Measurements from ENCODE around the gene KHDRBS1. TPM values are rescaled to one million over a fixed set of nuclear protein-coding genes. Genes with fewer than 3 reads are reported as not detected.
A peak's percentile ranks its signal among the peaks of the same experiment; 100 is the strongest.
"Not testable (repeated sequence)": the region's sequence is repeated elsewhere in the genome, so short reads cannot be mapped to it uniquely, and the experiment has no call there.

KHDRBS1 gene
- total RNA-seq: 54.2 and 58.7 TPM in 2 replicates

DNA sequence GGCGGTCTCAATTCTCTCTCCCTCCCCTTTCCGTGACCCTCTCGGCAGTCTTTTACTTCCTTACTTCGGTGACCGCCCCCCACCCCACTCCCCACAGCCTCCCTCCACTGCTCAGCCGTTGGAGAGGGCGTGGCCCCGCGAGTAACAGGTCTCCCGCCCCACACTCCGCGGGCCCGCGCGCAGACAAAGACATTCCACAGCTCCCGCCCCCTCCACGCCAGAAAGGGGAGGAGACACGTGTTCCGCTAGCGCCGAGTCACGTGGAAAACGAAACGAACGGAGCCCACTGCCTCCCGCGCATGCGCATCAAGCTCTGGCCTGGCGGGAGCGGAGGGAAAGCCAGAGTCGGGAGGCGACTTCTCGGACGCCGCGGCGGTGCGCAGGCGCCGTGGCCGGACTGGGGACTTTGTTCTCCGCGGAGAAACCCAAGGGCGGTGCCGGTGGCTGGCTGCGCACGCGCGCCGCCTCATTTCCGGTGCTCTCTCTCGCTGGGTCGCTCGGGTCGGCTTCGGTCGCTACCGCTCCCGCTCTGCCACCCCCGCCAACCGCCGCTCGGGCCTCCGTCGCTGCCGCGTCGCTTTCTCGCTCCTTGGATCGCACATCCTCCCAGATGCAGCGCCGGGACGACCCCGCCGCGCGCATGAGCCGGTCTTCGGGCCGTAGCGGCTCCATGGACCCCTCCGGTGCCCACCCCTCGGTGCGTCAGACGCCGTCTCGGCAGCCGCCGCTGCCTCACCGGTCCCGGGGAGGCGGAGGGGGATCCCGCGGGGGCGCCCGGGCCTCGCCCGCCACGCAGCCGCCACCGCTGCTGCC lies at the start of gene KHDRBS1:
Gene KHDRBS1 (plus strand): TSS at position 483 of the 813 bp plus-strand sequence. CDS start 128 bp downstream, at position 611.
- peak; percentile 98 to 99 for DNase-seq (ENCODE audit: low read depth in 2 of 2)

DNA sequence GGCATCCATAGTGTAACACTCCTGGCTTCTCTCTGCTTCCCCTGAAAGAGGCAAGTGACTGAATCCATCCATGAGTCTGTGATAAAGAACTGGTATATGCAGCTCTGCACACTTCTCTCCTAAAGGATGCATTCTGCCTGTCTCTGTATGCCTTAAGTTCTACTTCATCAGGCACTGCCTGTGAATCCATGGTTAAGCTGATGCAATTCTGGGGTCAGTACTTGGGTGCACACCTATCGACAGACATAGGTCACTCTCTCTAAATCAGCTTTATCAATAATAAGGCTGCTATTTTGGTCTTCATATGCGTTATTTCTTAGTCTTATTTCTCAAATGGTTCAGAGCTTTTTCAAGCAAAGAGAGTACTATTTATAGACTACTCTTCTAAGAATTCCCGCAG lies 42.8 kb upstream of the KHDRBS1 start:
- DNase-seq (ENCODE audit: low read depth in 2 of 2): no peak

- DNase-seq (ENCODE audit: low read depth in 2 of 2): no peak
These were observed 37.3 kb upstream of the KHDRBS1 start for GRCh38 chr1:31976401-31976800.

GRCh38 chr1:31977385-31978131 lies 36.1 kb upstream of the KHDRBS1 start:
- DNase-seq (ENCODE audit: low read depth in 2 of 2): peak in 1 of 2 donors; percentile 34

- no peak for DNase-seq (ENCODE audit: low read depth in 2 of 2)
These were observed 34.7 kb upstream of the KHDRBS1 start for GRCh38 chr1:31978843-31979400.

- no peak for DNase-seq (ENCODE audit: low read depth in 2 of 2)
These were observed 32.7 kb upstream of the KHDRBS1 start for GRCh38 chr1:31980835-31981455.

GRCh38 chr1:31981456-31981839 lies 32.2 kb upstream of the KHDRBS1 start:
- no peak for DNase-seq (ENCODE audit: low read depth in 2 of 2)

- DNase-seq (ENCODE audit: low read depth in 2 of 2): peak in 1 of 2 donors; percentile 20
These were observed 31.7 kb upstream of the KHDRBS1 start for GRCh38 chr1:31981972-31982371.

DNA sequence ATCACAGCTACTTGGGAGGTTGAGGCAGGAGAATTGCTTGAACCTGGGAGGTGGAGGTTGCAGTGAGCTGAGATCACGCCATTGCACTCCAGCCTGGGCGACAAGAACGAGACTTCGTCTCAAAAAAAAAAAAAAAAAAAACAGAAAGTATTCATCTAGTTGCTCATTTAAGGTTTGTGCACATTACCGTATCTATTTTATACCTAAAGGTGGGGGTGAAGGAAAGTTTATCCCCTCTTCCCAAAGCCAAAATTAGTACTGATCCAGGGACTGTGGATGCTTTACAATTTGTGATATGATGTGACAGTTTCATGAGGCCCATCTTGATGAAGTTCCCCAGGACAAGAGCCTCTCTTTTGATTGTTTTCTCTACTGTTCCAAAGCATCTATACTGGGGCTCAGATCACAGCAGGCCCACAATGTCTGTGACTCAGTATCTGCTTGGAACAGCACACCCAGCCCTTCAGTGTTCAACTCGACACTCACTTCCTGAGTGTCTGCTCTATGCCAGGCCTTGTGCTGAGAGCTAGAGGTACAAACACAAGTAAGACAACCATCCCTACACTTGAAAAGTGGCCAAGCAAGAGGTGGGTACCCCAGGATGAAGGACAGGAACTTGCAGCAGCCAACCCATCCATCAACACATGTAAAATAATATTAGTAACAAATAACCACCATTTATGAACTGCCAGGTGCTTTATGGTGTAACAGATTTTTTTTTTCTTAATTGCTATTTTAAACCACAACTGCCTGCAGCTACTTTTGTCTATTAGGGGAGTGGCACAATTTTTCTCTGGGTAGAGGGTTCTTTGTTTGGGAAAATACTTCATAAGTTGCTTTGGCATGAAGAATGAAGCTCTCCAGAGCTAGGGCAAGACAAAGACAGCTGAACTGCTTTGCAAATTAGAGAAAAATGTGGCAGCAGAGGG lies 29.0 kb upstream of the KHDRBS1 start:
- DNase-seq (ENCODE audit: low read depth in 2 of 2): peak in 1 of 2 donors; percentile 73

- peak in 1 of 2 donors; percentile 52 for DNase-seq (ENCODE audit: low read depth in 2 of 2)
These were observed 28.2 kb upstream of the KHDRBS1 start for GRCh38 chr1:31985430-31985829.

DNA sequence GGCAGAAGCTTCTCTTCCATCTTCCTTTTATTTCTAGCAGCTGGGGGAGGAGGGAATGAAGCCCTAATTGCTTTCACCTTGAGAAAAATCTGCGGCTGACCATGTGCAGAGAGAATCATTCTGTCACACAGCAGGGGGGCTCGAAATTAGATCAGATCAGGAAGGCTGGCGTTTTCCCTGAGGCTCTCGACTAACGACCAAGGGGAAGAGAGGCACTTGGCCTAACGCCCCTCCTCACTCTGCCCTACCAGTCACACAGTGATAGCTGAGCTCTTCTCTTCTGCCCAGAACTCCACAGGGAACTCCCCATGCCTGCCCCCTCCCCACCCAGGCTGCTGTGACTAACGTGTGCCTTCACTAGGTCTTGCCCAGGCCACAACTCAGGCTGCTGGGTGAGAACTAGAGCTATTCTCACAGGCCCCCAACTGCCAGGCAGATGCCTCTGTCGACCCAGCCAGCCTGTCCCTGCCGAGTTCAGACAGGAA lies 26.5 kb upstream of the KHDRBS1 start:
- DNase-seq (ENCODE audit: low read depth in 2 of 2): no peak

DNA sequence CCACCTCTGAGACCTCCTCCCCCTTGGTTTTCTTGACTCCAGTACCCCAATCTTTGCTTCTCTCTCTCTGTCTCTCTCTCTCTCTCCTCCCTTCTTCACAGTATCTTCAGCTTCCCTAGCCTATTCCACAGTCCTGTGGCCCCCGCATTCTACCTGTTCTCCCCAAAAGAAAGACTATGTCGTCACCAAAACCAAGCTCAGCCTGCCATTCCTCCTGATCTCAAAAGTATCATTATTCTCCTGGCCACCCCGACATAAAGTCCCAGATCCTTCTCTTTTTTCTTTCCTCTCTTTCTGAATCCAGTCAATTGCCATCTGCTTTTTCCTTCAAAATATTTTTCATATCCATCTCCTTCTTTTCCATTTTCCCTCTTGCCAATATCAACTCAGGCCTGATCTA lies 23.7 kb upstream of the KHDRBS1 start:
- DNase-seq (ENCODE audit: low read depth in 2 of 2): no peak

DNA sequence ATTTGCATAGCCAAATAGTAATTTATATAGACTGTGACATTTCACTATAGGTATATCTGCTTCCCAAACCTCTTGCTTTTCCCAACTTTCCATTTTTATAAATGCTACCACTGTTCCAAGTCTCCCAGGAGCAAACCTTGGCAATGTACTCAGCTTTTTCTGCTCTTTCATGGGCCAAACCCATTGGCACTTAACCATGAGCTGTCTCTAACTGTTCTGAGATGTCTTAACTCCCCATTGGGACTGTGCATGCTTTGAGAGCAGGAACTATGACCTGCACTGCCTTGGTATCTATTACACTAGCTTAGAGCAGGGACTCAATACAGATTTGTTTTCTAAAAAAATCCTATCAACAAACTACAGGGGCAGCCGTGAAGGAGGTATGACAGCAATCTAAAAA lies 22.5 kb upstream of the KHDRBS1 start:
- no peak for DNase-seq (ENCODE audit: low read depth in 2 of 2)

DNA sequence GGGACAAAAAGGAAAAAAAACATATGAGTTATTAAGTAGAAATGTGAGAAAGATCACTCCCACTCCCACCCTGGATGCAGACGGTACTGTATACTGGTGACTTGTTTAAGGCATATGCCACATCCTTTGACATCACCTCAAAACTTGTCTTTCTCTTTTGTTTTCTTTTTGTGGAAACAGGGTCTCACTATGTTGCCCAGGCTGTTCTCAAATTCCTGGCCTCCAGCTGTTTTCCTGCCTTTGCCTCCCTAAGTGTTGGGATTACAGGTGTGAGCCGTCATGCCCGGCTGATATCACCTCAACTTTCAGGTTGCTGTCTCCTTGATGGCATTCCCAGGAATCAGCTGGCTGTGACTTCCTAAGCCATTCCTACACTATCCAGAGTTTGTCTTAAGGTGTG lies 18.4 kb upstream of the KHDRBS1 start:
- no peak for DNase-seq (ENCODE audit: low read depth in 2 of 2)

DNA sequence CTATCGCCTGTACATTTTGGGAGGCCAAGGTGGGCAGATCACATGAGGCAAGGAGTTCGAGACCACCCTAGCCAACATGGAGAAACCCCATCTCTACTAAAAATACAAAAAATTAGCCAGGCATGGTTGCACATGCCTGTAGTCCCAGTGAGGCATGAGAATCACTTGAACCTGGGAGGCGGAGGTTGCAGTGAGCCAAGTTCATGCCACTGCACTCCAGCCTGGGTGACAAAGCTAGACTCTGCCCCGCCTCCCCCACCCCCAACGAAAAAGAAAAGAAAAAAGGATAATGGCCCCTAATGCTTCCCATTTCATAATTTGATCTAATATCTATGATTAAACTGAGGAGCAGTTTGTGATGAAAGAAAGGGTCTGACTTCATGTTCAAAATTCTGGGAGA lies 17.5 kb upstream of the KHDRBS1 start:
- not testable (repeated sequence) for DNase-seq (ENCODE audit: low read depth in 2 of 2)

GRCh38 chr1:32001863-32002262 lies 11.8 kb upstream of the KHDRBS1 start:
- DNase-seq (ENCODE audit: low read depth in 2 of 2): no peak

DNA sequence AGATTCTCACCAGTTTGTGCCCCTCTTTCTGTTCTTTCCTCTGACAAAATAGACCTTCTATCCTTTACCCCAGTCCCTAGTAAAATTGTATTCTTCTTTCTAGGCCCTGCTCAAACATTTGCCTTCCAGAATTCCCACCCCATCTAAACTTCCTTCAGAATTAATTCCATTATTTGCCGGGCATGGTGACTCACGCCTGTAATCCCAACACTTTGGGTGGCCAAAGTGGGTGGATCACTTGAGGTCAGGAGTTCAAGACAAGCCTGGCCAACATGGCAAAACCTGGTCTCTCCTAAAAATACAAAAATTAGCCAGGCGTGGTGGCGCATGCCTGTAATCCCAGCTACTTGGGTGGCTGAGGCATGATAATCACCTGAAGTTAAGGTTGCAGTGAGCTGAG lies 11.4 kb upstream of the KHDRBS1 start:
- not testable (repeated sequence) for DNase-seq (ENCODE audit: low read depth in 2 of 2)

DNA sequence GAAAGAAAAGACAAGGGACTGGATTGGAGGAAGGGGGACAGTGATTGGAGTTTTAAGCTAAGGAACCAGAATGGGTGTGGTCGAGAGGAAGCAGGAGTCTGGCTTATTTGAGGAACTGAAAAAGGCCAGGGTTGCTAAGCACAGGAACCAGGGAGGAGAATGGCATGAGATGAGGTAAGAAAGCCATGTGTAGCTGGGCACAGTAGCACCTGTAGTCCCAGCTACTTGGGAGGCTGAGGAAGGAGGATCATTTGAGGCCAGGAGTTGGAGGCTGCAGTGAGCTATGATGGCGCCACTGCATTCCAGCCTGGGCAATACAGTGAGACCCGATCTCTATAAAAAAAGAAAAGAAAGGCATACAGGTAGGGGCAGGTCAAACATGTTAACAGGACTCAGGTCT lies 8.1 kb upstream of the KHDRBS1 start:
- DNase-seq (ENCODE audit: low read depth in 2 of 2): no peak

DNA sequence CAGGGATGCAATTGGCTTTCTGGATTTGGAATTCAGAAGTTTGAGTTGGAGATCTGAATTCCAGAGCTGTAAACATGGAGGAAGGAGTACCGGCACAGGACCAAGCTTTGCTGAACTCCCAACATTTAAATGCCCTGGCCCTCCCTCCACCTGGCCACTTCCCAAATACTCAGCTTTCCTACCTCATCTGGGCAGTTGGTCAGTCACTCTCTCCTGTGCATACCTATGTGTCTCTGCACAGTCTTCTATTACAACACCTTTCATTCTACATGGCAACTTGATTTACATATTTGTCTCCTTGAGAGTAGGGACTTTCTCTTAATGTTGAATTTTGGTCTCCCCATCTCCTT lies 6.1 kb upstream of the KHDRBS1 start:
- DNase-seq (ENCODE audit: low read depth in 2 of 2): no peak

DNA sequence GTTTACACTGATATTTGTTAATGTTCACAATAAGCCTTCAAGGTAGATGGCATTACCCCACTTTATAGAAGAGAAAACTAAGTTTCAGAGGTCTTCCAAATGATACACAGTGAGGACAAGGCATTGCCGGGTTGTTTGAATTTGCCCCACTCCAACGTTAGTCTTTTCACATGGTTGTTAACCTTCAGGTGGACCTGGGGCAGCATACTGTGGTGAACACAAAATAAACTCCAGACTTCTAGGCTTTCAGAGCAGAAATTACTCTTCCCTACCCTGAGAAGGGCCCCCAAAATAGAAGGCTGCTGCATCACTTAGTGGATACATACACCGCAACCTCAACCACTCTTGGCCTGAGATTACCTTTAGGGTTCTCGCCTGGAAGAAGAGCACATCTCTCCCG lies 3.4 kb upstream of the KHDRBS1 start:
- DNase-seq (ENCODE audit: low read depth in 2 of 2): no peak
